Testis (tissue), 3 donors: ENCODE measurements around the gene MRPL20. TPM values are rescaled to one million over a fixed set of nuclear protein-coding genes. Genes with fewer than 3 reads are reported as not detected.

ENCODE experiments used
- DNase-seq: peaks from one replicate; pipeline ENCODE4 v3.0.0-alpha.2; 2019
- H3K27ac ChIP-seq, 2 donors: fragments of 200-600 bp; sonication (generic); one replicate each; pipeline ENCODE4 v1.5.1; 2019
- H3K27me3 ChIP-seq: fragments of 200-600 bp; sonication (generic); one replicate; pipeline ENCODE4 v1.5.1; 2019
- H3K36me3 ChIP-seq: fragments of 200-600 bp; sonication (generic); one replicate; pipeline ENCODE4 v1.5.1; 2017; ENCODE audit warnings: low read depth; ENCODE audit errors: missing control alignments
- H3K4me1 ChIP-seq: fragments of 200-600 bp; sonication (generic); one replicate; pipeline ENCODE4 v1.5.1; 2019
- H3K4me3 ChIP-seq, 2 donors: fragments of 200-600 bp; sonication (generic); one replicate each; pipeline ENCODE4 v1.5.1; 2017 to 2019
- H3K9me3 ChIP-seq: fragments of 200-600 bp; sonication (generic); one replicate; pipeline ENCODE4 v1.5.1; 2017
- POLR2A ChIP-seq: fragments of 450-650 bp; IDR thresholded peaks from one replicate; pipeline ENCODE4 v1.6.1; 2017; ENCODE audit warnings: antibody characterized with exemption, mild to moderate bottlenecking, moderate library complexity
- WGBS, 2 donors: methylation state at CpG; one replicate each; pipeline ENCODE4 v1.1.5; 2018; 5-methylcytosine and 5-hydroxymethylcytosine counted together
- intact Hi-C: fragments of 100-400 bp; cut with DNase I; formaldehyde crosslinking; loops from one replicate; pipeline ENCODE4 v1.15.1; 2023; ENCODE audit warnings: low total_unique reads
- polyA plus RNA-seq: library from polyadenylated mRNA; stranded (reverse); fragments of 350-450 nt; fragmentation: Illumina TruSeq; extraction: RNeasy Lipid Tissue Mini Kit (QIAGEN cat#74804); gene quantifications from one replicate; pipeline ENCODE4 v1.2.3, GENCODE V29; 2014; ENCODE audit warnings: low read depth, low replicate concordance; ENCODE audit not compliant: insufficient read depth
- total RNA-seq, 2 donors: library from RNA; depleted of rRNA; stranded (reverse); fragments of >200 nt; gene quantifications; one replicate each; pipeline ENCODE4 v1.2.3, GENCODE V29; 2016
- TF ChIP-seq, protein P1 (sequence below), 3 experiments: fragments of 450-650 bp in 2 of 3; fragments of 200-600 bp in 1 of 3; sonication (generic) in 1 of 3; IDR thresholded peaks; one replicate each; pipeline ENCODE4 v1.5.1; 2016 to 2019; ENCODE audit warnings: antibody characterized with exemption in 3 of 3, mild to moderate bottlenecking in 2 of 3, moderate library complexity in 1 of 3

The MRPL20 gene
- total and polyA plus RNA-seq, 3 donors from 2014 or later, result 104 to 123 (median 110) TPM

GRCh38 chr1:1360506-1361169 lies 46.5 kb downstream of the MRPL20 start:
- no peak for DNase-seq
- peaks cover 33% of the 10 kb centered on the region for H3K4me1 ChIP-seq

GRCh38 chr1:1359664-1360468 lies 47.2 kb downstream of the MRPL20 start:
- peak; percentile 74 for DNase-seq
- H3K27me3 ChIP-seq, result no peaks in the 10 kb centered on the region
- WGBS, 2 donors, result 46 to 56% methylated on average over 12 to 28 of the region's 28 CpGs
- intact Hi-C loops, result no loop called here
- H3K27ac ChIP-seq, result peak overlapping the region; percentile 86 to 90
- H3K4me1 ChIP-seq, result peaks cover 33% of the 10 kb centered on the region
- H3K36me3 ChIP-seq, result no peaks in the 10 kb centered on the region
- TF ChIP-seq, protein P1, sequence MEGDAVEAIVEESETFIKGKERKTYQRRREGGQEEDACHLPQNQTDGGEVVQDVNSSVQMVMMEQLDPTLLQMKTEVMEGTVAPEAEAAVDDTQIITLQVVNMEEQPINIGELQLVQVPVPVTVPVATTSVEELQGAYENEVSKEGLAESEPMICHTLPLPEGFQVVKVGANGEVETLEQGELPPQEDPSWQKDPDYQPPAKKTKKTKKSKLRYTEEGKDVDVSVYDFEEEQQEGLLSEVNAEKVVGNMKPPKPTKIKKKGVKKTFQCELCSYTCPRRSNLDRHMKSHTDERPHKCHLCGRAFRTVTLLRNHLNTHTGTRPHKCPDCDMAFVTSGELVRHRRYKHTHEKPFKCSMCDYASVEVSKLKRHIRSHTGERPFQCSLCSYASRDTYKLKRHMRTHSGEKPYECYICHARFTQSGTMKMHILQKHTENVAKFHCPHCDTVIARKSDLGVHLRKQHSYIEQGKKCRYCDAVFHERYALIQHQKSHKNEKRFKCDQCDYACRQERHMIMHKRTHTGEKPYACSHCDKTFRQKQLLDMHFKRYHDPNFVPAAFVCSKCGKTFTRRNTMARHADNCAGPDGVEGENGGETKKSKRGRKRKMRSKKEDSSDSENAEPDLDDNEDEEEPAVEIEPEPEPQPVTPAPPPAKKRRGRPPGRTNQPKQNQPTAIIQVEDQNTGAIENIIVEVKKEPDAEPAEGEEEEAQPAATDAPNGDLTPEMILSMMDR (IDR thresholded peaks at IDR 0.05), result no peak
- TF ChIP-seq POLR2A, result no peak
- no peak overlapping the region for H3K4me3 ChIP-seq
- H3K9me3 ChIP-seq, result no peaks in the 10 kb centered on the region

More at GRCh38 chr1:1360506-1361169, 46.5 kb downstream of the MRPL20 start:
- TF ChIP-seq, protein P1 (IDR thresholded peaks at IDR 0.05), result no peak
- TF ChIP-seq POLR2A, result no peak
- no peak overlapping the region for H3K4me3 ChIP-seq
- WGBS, 2 donors, result 79 to 82% methylated on average over 15 to 20 of the region's 20 CpGs
- intact Hi-C loops, result no loop called here
- H3K36me3 ChIP-seq, result no peaks in the 10 kb centered on the region
- no peaks in the 10 kb centered on the region for H3K27me3 ChIP-seq
- no peaks in the 10 kb centered on the region for H3K9me3 ChIP-seq
- peak overlapping the region in 1 of 2 donors; percentile 90 for H3K27ac ChIP-seq

- DNase-seq, result peak; percentile 64
- no peaks in the 10 kb centered on the region for H3K27me3 ChIP-seq
- H3K4me3 ChIP-seq, result no peak overlapping the region
- no peaks in the 10 kb centered on the region for H3K36me3 ChIP-seq
- intact Hi-C loops, result no loop called here
- no peak for TF ChIP-seq POLR2A
- TF ChIP-seq, protein P1 (IDR thresholded peaks at IDR 0.05), result no peak
- 42 to 58% methylated on average over 5 to 6 of the region's 6 CpGs for WGBS, 2 donors
- H3K27ac ChIP-seq, result peak overlapping the region; percentile 86 to 90
- no peaks in the 10 kb centered on the region for H3K9me3 ChIP-seq
- peaks cover 38% of the 10 kb centered on the region for H3K4me1 ChIP-seq
These were observed 47.8 kb downstream of the MRPL20 start for GRCh38 chr1:1359308-1359663.

- peak within 1 kb of the TSS; percentile 56 to 69 for H3K4me3 ChIP-seq
- peaks cover 44% of the 10 kb centered on the region for H3K4me1 ChIP-seq
- H3K9me3 ChIP-seq, result no peaks in the 10 kb centered on the region
- no peaks in the 10 kb centered on the region for H3K27me3 ChIP-seq
- peak; percentile 80 for DNase-seq
- no peak for TF ChIP-seq POLR2A
- TF ChIP-seq, protein P1 (IDR thresholded peaks at IDR 0.05), result no peak
- WGBS, 2 donors, result 33 to 51% methylated on average over 11 to 24 of the region's 29 CpGs
- H3K27ac ChIP-seq, result peak within 1 kb of the TSS; percentile 86 to 90
- intact Hi-C loops, result no loop called here
- H3K36me3 ChIP-seq, result no peaks in the 10 kb centered on the region
These were observed 48.4 kb downstream of the MRPL20 start, which contains the start of gene MXRA8 for GRCh38 chr1:1358433-1359271. Gene MXRA8 (minus strand): TSS chr1:1358555. CDS start chr1:1358504, 51 bp downstream.
